ENCODE measurements around the gene DCPS.

GRCh38 chr11:126362879-126363655, 59.2 kb downstream of the DCPS start:
- TF ChIP-seq CTCF (IDR thresholded peaks at IDR 0.05) (no peak), EZH2phosphoT487 (IDR thresholded peaks at IDR 0.05) (no peak)
